Measurements from ENCODE around the gene KRTAP5-7. TPM values are rescaled to one million over a fixed set of nuclear protein-coding genes. Genes with fewer than 3 reads are reported as not detected.

Gene KRTAP5-7, protein sequence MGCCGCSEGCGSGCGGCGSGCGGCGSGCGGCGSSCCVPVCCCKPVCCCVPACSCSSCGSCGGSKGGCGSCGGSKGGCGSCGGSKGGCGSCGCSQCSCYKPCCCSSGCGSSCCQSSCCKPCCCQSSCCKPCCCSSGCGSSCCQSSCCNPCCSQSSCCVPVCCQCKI
- total RNA-seq (2022; extraction: Qiagen RNA extraction), result not detected in 5 replicates

DNA sequence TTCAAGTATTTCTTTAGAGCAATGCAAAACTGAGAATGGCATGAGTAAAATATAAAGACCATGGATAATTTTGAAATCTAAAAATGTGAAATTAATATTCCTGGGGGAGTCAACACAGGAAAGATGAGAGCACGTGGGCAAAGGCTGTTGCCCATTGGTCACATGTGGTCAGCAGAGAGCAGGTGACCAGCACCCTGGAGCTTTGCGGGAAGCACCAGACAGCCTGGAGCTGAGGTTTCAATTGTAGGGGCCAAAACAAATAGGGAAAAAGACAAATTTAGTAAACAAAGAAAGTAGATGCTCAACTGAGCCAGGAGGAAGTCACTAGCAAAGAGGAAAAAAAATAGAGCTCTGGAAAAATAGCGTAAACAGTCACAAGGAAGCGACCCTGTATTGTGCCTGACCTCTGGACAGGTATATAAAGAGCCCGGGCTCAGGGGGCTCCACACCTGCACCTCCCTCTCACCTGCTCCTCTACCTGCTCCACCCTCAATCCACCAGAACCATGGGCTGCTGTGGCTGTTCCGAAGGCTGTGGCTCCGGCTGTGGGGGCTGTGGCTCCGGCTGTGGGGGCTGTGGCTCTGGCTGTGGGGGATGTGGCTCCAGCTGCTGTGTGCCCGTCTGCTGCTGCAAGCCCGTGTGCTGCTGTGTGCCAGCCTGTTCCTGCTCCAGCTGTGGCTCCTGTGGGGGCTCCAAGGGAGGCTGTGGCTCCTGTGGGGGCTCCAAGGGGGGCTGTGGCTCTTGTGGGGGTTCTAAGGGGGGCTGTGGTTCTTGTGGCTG lies at the start of gene KRTAP5-7:
TSS of gene KRTAP5-7 (plus strand) at position 472 of the 780 bp plus-strand sequence. CDS start at position 506, 34 bp downstream.

DNA sequence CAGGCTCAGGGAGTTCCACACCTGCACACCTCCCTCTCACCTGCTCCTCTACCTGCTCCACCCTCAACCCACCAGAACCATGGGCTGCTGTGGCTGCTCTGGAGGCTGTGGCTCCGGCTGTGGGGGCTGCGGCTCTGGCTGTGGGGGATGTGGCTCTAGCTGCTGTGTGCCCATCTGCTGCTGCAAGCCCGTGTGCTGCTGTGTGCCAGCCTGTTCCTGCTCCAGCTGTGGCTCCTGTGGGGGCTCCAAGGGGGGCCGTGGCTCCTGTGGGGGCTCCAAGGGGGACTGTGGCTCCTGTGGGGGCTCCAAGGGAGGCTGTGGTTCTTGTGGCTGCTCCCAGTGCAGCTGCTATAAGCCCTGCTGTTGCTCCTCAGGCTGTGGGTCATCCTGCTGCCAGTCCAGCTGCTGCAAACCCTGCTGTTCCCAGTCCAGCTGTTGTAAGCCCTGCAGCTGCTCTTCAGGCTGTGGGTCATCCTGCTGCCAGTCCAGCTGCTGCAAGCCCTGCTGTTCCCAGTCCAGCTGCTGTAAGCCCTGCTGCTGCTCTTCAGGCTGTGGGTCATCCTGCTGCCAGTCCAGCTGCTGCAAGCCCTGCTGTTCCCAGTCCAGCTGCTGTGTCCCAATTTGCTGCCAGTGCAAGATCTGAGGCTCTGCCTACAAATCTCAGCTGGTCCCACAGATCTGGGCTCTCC lies 11.1 kb downstream of the KRTAP5-7 start, which contains the start of gene KRTAP5-8:
TSS of gene KRTAP5-8 (plus strand) at position 49 of the 689 bp plus-strand sequence. CDS start at position 80, 31 bp downstream.

DNA sequence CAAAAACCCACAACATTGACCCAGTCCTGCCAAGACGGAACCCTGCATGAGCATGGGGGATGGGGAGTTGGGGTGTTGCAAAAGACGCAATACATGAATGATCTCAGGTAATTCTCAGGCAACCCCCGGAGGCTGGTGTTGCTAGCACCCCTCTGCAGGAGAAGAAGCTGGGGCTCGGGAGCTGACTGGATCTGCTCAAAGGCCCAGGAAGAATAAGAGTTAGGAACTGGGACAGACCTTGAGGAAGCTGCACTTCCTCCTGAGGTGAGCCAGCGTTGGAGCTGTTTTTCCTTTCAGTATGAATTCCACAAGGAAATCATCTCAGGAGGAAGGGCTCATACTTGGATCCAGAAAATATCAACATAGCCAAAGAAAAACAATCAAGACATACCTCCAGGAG lies 21.1 kb downstream of the KRTAP5-7 start, which contains the start of gene KRTAP5-9:
TSS of gene KRTAP5-9 (plus strand) at position 301 of the 400 bp plus-strand sequence. CDS start 238 bp downstream, outside the sequence.

DNA sequence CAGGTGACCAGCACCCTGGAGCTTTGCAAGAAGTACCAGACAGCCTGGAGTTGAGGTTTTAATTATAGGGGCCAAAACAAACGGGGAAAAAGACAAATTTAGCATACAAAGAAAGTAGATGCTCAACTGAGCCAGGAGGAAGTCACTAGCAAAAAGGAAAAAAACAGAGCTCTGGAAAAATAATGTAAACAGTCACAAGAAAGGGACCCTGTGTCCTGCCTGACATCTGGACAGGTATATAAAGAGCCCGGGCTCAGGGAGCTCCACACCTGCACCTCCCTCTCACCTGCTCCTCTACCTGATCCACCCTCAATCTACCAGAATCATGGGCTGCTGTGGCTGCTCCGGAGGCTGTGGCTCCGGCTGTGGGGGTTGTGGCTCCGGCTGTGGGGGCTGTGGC lies 38.2 kb downstream of the KRTAP5-7 start, which contains the start of gene KRTAP5-10:
TSS of gene KRTAP5-10 (plus strand) at position 301 of the 400 bp plus-strand sequence. CDS start at position 326, 25 bp downstream.

Other genes starting within 250 kb of the KRTAP5-7 start
- gene DHCR7, start 78.9 kb upstream of the KRTAP5-7 start, total RNA-seq (2022; extraction: Qiagen RNA extraction), result 46.5 to 49.9 TPM (median 48.4 TPM) in 5 replicates
- gene NADSYN1, start 74.1 kb upstream of the KRTAP5-7 start, total RNA-seq (2022; extraction: Qiagen RNA extraction), result 43.0 to 45.5 TPM (median 45.3 TPM) in 5 replicates
- not detected in 5 replicates for gene KRTAP5-8, start 10.8 kb downstream of the KRTAP5-7 start, total RNA-seq (2022; extraction: Qiagen RNA extraction)
- 0.09 TPM in 1 of 5 replicates, not detected in the others for gene KRTAP5-9, start 21.2 kb downstream of the KRTAP5-7 start, total RNA-seq (2022; extraction: Qiagen RNA extraction)
- gene KRTAP5-10, start 38.3 kb downstream of the KRTAP5-7 start, total RNA-seq (2022; extraction: Qiagen RNA extraction), result not detected in 5 replicates
- gene KRTAP5-11, start 55.6 kb downstream of the KRTAP5-7 start, total RNA-seq (2022; extraction: Qiagen RNA extraction), result not detected in 5 replicates